ENCODE measurements around the gene WDFY2. TPM values are rescaled to one million over a fixed set of nuclear protein-coding genes. Genes with fewer than 3 reads are reported as not detected.
"Not testable (repeated sequence)": the region's sequence is repeated elsewhere in the genome, so short reads cannot be mapped to it uniquely, and the experiment has no call there.

WDFY2 gene
- total RNA-seq, 2 experiments from 2014 or later: 5.8 to 6.4 TPM

DNA sequence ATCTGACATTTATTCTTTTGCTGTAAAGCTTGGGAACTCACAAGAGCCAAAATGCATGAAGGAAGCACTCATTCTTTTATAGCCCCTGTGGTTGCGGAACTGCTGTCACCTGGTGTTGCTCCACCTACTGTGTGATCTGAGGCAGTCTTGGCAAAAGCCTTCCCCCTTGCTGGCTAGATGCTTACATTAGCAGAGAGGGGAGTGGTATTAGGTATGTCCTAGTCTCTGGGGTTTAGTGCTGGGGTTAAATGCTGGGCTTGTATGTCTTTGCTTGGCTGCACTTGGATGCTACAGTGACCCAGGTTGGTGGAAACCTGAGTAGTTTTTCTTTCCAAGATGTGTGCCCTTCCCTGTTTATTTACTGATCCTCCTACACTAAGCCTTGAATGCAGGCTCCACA lies 99.3 kb downstream of the WDFY2 start:
- ChIA-PET CTCF (no interaction called here), POLR2A (no interaction called here)

GRCh38 chr13:51684076-51684475 lies 99.8 kb downstream of the WDFY2 start:
- ChIA-PET POLR2A (no interaction called here), CTCF (no interaction called here)

DNA sequence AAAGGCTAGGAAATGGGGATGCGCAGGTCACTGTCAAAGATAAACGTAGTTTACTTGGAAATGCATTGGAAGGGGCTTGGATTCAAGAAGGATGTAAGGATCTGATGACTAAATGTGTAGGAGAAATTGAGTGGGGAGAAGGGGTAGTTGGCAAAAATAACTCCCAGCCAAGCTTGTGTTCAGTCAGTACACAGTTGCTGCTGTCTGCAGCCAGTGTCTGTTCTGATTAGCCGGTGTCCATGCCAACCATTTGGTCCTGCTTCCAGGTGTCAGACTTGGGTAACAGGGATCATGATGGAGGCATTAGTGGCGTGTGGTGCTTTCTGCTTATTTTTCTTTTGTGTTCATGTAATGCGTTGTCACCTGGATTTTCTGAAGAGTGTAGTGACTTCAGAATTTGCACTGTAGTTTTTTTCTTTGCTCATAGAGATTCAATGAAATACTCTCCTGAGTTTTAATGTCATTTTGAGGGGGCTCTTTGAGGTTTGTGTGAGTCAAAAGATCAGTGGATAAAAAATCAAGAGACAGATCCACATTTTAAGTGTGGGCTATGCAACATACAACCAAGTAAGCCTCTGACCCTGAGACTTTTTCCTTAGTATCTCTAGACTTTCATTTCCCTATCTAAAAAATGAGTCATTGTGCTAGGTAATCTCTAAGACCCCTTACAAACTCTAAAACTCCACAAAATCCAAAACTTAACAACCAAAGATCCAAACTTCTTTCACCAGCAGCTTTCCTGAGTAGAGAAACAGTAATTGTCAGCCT lies 103.9 kb downstream of the WDFY2 start:
- ChIA-PET POLR2A (no interaction called here), CTCF (interaction anchor here (0.6 kb wide), 1 partner anchor 346 kb away, joined by 3 read pairs; no protein-coding TSS in a partner anchor)

DNA sequence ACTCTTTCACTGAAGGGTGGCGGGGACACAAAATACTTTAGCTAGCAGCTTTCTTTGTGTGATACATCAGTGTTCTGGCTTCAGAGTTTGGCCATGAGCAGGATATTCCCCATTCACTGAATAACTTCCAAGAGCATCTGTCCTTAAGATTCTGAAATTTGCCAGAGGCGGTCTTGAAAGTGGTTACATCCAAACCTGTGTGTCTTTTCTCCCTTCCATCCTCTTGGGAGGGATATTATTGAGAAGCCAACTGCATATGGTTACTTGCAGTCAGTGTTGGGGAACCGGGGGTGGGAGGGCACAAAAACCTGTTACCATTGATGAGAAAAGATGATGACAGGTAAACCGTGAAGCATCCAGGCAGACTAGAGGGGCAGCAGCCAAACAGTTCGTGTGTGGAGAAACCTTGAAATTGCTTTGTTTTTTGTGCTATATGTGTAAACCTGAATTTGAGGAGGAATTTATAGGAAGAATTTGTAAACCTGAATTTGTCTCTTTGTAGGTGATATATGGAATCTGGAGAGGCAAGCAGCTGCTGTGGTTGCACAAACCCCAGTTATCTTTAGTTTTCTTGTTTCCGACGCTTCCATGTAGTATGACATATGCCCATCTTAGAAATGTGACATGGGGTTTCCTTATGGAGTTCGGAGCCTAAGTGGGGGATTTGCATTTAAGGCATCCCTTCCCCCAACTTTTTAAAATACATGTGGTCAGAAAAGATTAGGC lies 104.8 kb downstream of the WDFY2 start:
- ChIA-PET POLR2A (no interaction called here), CTCF (no interaction called here)

GRCh38 chr13:51689663-51689996 lies 105.4 kb downstream of the WDFY2 start:
- CTCF ChIA-PET: no interaction called here

GRCh38 chr13:51695677-51696076 lies 111.4 kb downstream of the WDFY2 start:
- CTCF ChIA-PET: not testable (repeated sequence)

More at GRCh38 chr13:51689663-51689996, 105.4 kb downstream of the WDFY2 start:
- POLR2A ChIA-PET: interaction anchor here (0.7 kb wide), 1 partner anchor 8 kb away, joined by 3 read pairs; no protein-coding TSS in a partner anchor

DNA sequence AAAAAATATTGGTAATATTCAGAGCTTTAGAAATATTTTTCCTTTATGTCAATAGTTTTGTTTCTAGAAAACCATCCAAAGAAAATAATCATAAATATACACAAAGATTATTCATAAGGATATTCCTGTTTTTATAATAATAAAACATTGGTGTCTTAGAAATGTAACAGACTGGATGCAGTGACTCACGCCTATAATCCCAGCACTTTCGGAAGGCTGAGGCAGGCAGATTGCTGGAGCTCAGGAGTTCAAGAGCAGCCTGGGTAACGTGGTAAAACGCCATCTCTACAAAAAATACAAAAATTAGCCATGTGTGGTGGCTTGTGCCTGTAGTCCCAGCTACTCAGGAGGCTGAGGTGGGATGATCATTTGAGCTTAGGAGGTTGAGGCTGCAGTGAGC lies 112.9 kb downstream of the WDFY2 start:
- ChIA-PET POLR2A (no interaction called here), CTCF (no interaction called here)

More at GRCh38 chr13:51695677-51696076, 111.4 kb downstream of the WDFY2 start:
- POLR2A ChIA-PET: not testable (repeated sequence)

GRCh38 chr13:51697855-51698254 lies 113.6 kb downstream of the WDFY2 start:
- ChIA-PET POLR2A (no interaction called here), CTCF (no interaction called here)

DNA sequence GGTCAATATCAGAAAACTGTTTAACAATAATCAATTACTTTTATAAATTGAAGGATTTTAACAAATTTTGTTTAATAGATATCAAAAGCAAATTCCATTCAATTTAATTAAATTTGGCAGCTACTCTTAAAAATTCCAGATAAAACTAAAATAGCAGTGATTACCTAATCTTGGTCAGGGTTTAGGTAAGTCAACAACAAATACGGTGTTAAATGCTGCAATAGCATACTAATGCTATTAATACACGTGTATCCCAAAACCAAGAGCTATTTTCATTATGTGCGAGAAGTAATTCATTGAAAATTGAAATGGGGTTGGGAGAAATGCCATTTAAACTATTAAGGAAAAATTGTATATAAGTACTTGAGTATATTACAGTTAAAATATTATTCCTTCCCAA lies 114.1 kb downstream of the WDFY2 start:
- ChIA-PET POLR2A (no interaction called here), CTCF (no interaction called here)

- ChIA-PET CTCF (no interaction called here), POLR2A (no interaction called here)
Measured at GRCh38 chr13:51704399-51705313, 120.4 kb downstream of the WDFY2 start.

DNA sequence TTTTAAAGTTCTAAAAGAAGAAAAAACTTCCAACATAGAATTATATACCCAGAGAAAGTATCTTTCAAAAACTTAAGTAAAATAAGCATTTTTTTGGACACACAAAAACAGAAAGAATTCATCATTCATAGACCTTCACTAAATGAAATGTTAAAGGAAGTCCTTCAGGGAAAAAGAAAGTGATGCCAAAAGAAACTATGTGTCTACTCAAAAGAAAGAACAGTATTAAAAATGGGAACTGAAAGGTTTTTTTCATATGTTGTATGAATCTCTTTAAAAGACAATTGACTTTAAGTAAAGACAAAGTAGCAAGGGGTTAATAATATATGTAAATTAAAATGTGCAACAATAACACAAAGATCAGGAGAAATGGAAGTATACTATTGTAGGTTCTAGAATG lies 123.2 kb downstream of the WDFY2 start:
- ChIA-PET CTCF (no interaction called here), POLR2A (interaction anchor here (0.7 kb wide), 1 partner anchor 127 kb away, joined by 4 read pairs; no protein-coding TSS in a partner anchor)

- ChIA-PET POLR2A (no interaction called here), CTCF (no interaction called here)
Measured at GRCh38 chr13:51713807-51714206, 129.5 kb downstream of the WDFY2 start.

GRCh38 chr13:51714663-51715168 lies 130.5 kb downstream of the WDFY2 start:
- POLR2A ChIA-PET: no interaction called here
- CTCF ChIA-PET: no interaction called here

- ChIA-PET POLR2A (no interaction called here), CTCF (no interaction called here)
Measured at GRCh38 chr13:51715613-51716012, 131.4 kb downstream of the WDFY2 start.

DNA sequence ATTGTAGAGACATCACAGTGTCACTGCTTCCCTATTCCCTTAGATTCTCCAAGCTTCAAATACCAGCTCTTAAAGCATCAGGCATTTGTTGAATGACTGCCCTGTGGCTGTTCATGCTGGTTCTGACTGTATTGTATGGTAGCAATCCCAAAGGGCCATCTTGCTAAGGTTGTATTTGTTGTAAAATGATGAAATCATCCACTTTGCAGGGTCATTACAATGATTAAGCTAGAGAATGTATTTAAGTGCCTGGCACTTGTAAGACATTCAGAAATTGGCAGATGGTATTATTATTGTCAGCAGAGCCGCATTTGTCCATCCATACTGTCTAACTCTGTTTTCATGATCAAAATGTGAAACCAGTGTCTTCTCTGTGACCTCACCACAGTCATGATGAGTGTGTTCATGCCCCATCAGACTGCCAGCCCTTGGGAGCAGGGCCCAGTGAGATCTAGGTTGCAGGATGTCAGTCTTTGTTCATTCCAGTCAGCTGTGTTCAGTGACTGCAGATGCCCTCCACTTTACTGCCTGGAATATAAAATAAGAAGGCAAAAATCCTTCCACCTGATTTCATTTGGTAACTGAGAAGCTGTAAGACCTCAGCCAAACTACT lies 133.6 kb downstream of the WDFY2 start:
- POLR2A ChIA-PET: no interaction called here
- CTCF ChIA-PET: interaction anchor here (0.6 kb wide), 1 partner anchor 118 kb away, joined by 3 read pairs; no protein-coding TSS in a partner anchor

DNA sequence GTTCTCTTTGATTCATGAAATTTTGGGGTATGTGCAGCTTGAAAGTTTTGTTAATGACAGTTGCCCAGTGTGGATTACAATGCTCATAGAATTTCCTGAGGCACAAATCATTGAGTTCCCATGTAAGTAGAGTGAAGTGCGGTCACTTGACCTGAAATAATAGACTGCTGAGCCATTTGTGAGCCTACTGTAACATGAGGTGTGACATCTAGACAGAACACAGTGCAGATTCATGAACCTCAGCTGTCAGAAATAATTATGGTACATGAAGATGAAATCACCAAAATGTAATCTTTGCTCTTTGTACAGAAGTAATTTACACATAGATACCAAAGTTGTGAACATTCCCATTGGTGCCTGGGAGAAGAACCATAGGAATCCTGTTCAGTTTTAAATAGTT lies 135.1 kb downstream of the WDFY2 start:
- ChIA-PET CTCF (no interaction called here), POLR2A (no interaction called here)

DNA sequence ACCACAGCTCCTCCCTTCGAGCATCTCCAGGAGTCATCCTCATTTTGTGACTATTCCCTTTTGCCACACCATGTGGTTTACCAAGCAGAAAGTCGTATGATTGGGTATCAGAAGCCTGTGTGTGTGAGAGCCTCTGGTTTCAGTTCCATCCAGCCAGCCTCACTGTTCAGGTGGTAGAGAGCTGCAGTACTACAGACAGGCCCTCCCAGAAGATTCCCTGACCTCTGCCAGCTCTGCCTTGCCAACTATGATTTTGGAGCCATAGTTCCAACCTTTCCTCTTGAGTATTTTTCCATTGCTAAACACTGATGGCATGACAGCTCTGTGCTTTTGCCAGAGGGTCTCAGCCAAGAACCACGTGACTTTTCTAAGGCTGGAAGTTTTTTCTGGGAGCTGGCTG lies 137.2 kb downstream of the WDFY2 start:
- POLR2A ChIA-PET: no interaction called here
- CTCF ChIA-PET: no interaction called here

GRCh38 chr13:51723529-51723928 lies 139.3 kb downstream of the WDFY2 start:
- CTCF ChIA-PET: interaction anchor here (1.0 kb wide), 1 partner anchor 196 kb away, joined by 3 read pairs; no protein-coding TSS in a partner anchor
- POLR2A ChIA-PET: interaction anchor here (0.7 kb wide), 1 partner anchor 360 kb away, joined by 3 read pairs; no protein-coding TSS in a partner anchor

DNA sequence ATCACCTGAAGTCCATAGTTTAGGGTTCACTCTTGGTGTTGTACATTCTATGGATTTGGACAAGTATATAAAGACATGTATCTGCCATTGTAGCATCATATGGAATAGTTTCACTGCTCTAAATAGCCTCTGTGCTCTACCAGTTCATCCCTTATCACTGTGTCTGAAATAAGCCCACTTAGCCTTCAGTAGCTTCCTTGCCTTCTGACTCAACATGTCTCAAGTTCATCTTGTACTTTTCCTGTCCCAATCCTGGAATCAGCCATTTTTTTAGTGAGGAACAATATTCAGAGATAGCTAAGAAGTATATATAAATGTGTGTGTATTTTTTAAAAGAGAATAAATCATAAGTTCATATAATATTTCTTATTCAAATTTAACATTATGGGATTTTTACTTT lies 140.5 kb downstream of the WDFY2 start:
- ChIA-PET CTCF (interaction anchor here (1.0 kb wide), 1 partner anchor 197 kb away, joined by 3 read pairs; no protein-coding TSS in a partner anchor), POLR2A (no interaction called here)
